DOHH2 (cell line): ENCODE measurements around the gene FOXRED2.

ENCODE experiments used
- EZH2phosphoT487 ChIP-seq: fragments of 200-600 bp; sonication (generic); IDR thresholded peaks from 2 replicates; pipeline ENCODE4 v1.6.1; 2017; ENCODE audit warnings: borderline replicate concordance, mild to moderate bottlenecking, antibody characterized with exemption, low read length, moderate library complexity, mixed read lengths
- TF ChIP-seq, protein P1 (sequence below): fragments of 200-600 bp; sonication (generic); IDR thresholded peaks from one replicate; pipeline ENCODE4 v1.5.1; 2014; ENCODE audit warnings: antibody characterized with exemption, mild to moderate bottlenecking, low read depth, low read length; ENCODE audit not compliant: poor library complexity, severe bottlenecking

DNA sequence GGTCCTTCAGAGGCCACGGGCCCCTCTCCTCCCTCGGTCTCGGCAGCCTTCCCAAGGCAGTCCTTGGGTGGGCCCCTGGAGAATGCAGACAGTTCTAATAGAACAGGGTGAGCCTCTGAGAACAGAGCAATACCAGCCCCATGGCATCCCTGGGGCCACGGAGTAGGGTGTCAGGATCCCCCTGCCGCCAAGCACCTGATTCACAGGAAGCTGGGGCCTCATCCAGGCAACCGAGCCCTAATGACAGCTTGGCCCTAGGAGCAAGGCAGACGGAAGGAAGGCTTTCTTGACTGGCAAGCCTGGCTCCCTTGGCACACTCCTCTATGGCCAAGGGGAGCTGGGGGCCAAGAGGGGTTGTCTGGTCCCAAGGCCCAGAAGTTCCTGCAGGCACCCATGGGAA lies 40.6 kb downstream of the FOXRED2 start:
- TF ChIP-seq, protein P1, sequence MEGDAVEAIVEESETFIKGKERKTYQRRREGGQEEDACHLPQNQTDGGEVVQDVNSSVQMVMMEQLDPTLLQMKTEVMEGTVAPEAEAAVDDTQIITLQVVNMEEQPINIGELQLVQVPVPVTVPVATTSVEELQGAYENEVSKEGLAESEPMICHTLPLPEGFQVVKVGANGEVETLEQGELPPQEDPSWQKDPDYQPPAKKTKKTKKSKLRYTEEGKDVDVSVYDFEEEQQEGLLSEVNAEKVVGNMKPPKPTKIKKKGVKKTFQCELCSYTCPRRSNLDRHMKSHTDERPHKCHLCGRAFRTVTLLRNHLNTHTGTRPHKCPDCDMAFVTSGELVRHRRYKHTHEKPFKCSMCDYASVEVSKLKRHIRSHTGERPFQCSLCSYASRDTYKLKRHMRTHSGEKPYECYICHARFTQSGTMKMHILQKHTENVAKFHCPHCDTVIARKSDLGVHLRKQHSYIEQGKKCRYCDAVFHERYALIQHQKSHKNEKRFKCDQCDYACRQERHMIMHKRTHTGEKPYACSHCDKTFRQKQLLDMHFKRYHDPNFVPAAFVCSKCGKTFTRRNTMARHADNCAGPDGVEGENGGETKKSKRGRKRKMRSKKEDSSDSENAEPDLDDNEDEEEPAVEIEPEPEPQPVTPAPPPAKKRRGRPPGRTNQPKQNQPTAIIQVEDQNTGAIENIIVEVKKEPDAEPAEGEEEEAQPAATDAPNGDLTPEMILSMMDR: no peak
- TF ChIP-seq EZH2phosphoT487: no peak
